Prostate gland (tissue), 2 donors: ENCODE measurements around the gene XYLT2.
A peak's percentile ranks its signal among the peaks of the same experiment; 100 is the strongest.

Experiments used
- POLR2A ChIP-seq: fragments of 450-650 bp; IDR thresholded peaks from one replicate; pipeline ENCODE4 v1.6.1; 2016; ENCODE audit warnings: antibody characterized with exemption, mild to moderate bottlenecking
- POLR2AphosphoS5 ChIP-seq: sonication (generic); formaldehyde crosslinking; IDR thresholded peaks from one replicate; pipeline ENCODE4 v1.6.1; 2017; ENCODE audit warnings: antibody characterized with exemption
- TF ChIP-seq, protein P1 (sequence below), 4 experiments: fragments of 200-600 bp in 2 of 4; fragments of 450-650 bp in 2 of 4; sonication (generic) in 2 of 4; IDR thresholded peaks; 1 replicate in 3 of 4; 2 replicates in 1 of 4; pipeline ENCODE4 v1.5.1; 2016 to 2019; ENCODE audit warnings: antibody characterized with exemption in 4 of 4, mild to moderate bottlenecking in 2 of 4, moderate library complexity in 2 of 4

DNA sequence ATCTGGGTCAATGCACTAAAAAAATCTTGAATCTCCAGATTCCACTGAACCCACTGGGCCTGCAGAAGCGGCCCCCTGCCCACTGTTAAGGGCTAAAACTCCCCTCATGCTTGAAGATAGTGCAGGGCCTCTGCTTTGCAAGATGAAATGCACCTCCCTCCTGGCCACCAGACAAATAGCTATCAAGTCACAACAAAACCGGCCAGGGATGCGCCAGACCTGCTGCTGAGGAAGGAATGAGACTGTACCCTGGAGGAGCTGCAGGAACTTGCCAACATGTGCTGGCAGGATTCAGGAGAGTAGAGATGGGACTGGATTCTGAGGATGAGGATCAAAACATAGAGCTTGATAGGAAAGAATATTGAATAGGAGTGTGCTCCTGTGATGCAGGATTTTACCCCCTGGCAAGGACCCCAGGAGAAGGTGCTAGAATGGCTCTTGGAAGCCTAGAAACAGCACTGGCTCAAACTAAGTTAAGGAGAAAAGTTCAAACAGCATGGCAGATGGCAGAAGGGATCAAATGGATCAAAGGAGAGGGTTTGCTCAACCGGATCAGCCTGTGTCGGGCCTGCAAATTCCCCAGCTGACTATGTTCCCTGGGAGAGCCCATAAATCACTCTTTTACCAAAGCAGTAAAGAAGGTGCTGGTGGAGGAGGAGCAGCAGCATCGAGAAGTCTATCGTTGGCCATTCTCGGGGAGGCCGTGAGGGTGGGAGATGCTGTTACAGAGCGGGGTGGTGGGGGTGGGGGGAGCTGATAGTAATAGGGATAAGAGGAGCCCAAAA lies 27.2 kb upstream of the XYLT2 start:
- TF ChIP-seq, protein P1, sequence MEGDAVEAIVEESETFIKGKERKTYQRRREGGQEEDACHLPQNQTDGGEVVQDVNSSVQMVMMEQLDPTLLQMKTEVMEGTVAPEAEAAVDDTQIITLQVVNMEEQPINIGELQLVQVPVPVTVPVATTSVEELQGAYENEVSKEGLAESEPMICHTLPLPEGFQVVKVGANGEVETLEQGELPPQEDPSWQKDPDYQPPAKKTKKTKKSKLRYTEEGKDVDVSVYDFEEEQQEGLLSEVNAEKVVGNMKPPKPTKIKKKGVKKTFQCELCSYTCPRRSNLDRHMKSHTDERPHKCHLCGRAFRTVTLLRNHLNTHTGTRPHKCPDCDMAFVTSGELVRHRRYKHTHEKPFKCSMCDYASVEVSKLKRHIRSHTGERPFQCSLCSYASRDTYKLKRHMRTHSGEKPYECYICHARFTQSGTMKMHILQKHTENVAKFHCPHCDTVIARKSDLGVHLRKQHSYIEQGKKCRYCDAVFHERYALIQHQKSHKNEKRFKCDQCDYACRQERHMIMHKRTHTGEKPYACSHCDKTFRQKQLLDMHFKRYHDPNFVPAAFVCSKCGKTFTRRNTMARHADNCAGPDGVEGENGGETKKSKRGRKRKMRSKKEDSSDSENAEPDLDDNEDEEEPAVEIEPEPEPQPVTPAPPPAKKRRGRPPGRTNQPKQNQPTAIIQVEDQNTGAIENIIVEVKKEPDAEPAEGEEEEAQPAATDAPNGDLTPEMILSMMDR (IDR thresholded peaks at IDR 0.05), result peak in 1 of 4 experiments; percentile 14
- TF ChIP-seq POLR2A (no peak), POLR2AphosphoS5 (peak; percentile 74)
